ENCODE data around the gene SLC13A5. TPM values are rescaled to one million over a fixed set of nuclear protein-coding genes. Genes with fewer than 3 reads are reported as not detected.
"Not testable (repeated sequence)": the region's sequence is repeated elsewhere in the genome, so short reads cannot be mapped to it uniquely, and the experiment has no call there.

SLC13A5 gene
- total RNA-seq, 1 experiment from 2014 or later = 3.1 TPM

- peak; percentile 81 for TF ChIP-seq CTCF (IDR thresholded peaks at IDR 0.05; ENCODE audit: unreplicated experiment)
- H3K9me3 Mint-ChIP-seq (ENCODE audit: low read depth, unreplicated experiment) = no peaks in the 10 kb centered on the region
- no TSS peak for BruUV-seq (replicated peaks)
- peaks cover 17% of the 10 kb centered on the region for H3K27me3 Mint-ChIP-seq (ENCODE audit: unreplicated experiment)
- peaks cover 11% of the 10 kb centered on the region for H3K36me3 Mint-ChIP-seq (ENCODE audit: insufficient read depth, unreplicated experiment)
- DNase-seq = peak; percentile 72
- no peak overlapping the region for H3K27ac Mint-ChIP-seq (ENCODE audit: unreplicated experiment)
- intact Hi-C loops (cut with micrococcal nuclease; ENCODE audit: unreplicated experiment) = loop anchor here (5.0 kb wide), 3 partner anchors 176 to 341 kb away; no protein-coding TSS in a partner anchor
- no peak overlapping the region for H3K4me3 Mint-ChIP-seq (ENCODE audit: low read depth, unreplicated experiment)
- H3K4me1 Mint-ChIP-seq (ENCODE audit: low read depth, unreplicated experiment) = peaks cover 15% of the 10 kb centered on the region
- CTCF ChIA-PET = interaction anchor here (0.5 to 1.4 kb wide), 4 partner anchors 177 to 381 kb away, joined by 3 to 6 read pairs (median 3); no protein-coding TSS in a partner anchor
Measured at GRCh38 chr17:6666077-6666521, 47.1 kb downstream of the SLC13A5 start.

- intact Hi-C loops (cut with micrococcal nuclease; ENCODE audit: unreplicated experiment); CTCF ChIA-PET; BruUV-seq (replicated peaks); H3K9me3 Mint-ChIP-seq (ENCODE audit: low read depth, unreplicated experiment); H3K4me1 Mint-ChIP-seq (ENCODE audit: low read depth, unreplicated experiment); H3K36me3 Mint-ChIP-seq (ENCODE audit: insufficient read depth, unreplicated experiment); H3K4me3 Mint-ChIP-seq (ENCODE audit: low read depth, unreplicated experiment); H3K27ac Mint-ChIP-seq (ENCODE audit: unreplicated experiment); DNase-seq: not testable (repeated sequence)
- H3K27me3 Mint-ChIP-seq (ENCODE audit: unreplicated experiment) = peaks cover 37% of the 10 kb centered on the region
Measured at GRCh38 chr17:6663200-6663599, 50.0 kb downstream of the SLC13A5 start.

- H3K27me3 Mint-ChIP-seq (ENCODE audit: unreplicated experiment) = peaks cover 37% of the 10 kb centered on the region
- intact Hi-C loops (cut with micrococcal nuclease; ENCODE audit: unreplicated experiment) = no loop called here
Measured at GRCh38 chr17:6661464-6661848, 51.7 kb downstream of the SLC13A5 start.

GRCh38 chr17:6660805-6661463 is 52.2 kb downstream of the SLC13A5 start:
- BruUV-seq (replicated peaks) = no TSS peak
- Mint-ChIP-seq H3K4me1 (ENCODE audit: low read depth, unreplicated experiment) (no peaks in the 10 kb centered on the region), H3K27ac (ENCODE audit: unreplicated experiment) (no peak overlapping the region), H3K36me3 (ENCODE audit: insufficient read depth, unreplicated experiment) (no peaks in the 10 kb centered on the region), H3K27me3 (ENCODE audit: unreplicated experiment) (peaks cover 37% of the 10 kb centered on the region), H3K4me3 (ENCODE audit: low read depth, unreplicated experiment) (no peak overlapping the region), H3K9me3 (ENCODE audit: low read depth, unreplicated experiment) (no peaks in the 10 kb centered on the region)
- TF ChIP-seq CTCF (IDR thresholded peaks at IDR 0.05; ENCODE audit: unreplicated experiment) = no peak
- intact Hi-C loops (cut with micrococcal nuclease; ENCODE audit: unreplicated experiment) = no loop called here
- CTCF ChIA-PET = no interaction called here
- DNase-seq = no peak

More at GRCh38 chr17:6661464-6661848, 51.7 kb downstream of the SLC13A5 start:
- Mint-ChIP-seq H3K4me1 (ENCODE audit: low read depth, unreplicated experiment) (no peaks in the 10 kb centered on the region), H3K36me3 (ENCODE audit: insufficient read depth, unreplicated experiment) (no peaks in the 10 kb centered on the region), H3K27ac (ENCODE audit: unreplicated experiment) (no peak overlapping the region), H3K9me3 (ENCODE audit: low read depth, unreplicated experiment) (no peaks in the 10 kb centered on the region), H3K4me3 (ENCODE audit: low read depth, unreplicated experiment) (no peak overlapping the region)
- DNase-seq = no peak
- no TSS peak for BruUV-seq (replicated peaks)
- CTCF ChIA-PET = no interaction called here
- TF ChIP-seq CTCF (IDR thresholded peaks at IDR 0.05; ENCODE audit: unreplicated experiment) = no peak

GRCh38 chr17:6660101-6660500 is 53.1 kb downstream of the SLC13A5 start:
- peaks cover 37% of the 10 kb centered on the region for H3K27me3 Mint-ChIP-seq (ENCODE audit: unreplicated experiment)
- no peaks in the 10 kb centered on the region for H3K4me1 Mint-ChIP-seq (ENCODE audit: low read depth, unreplicated experiment)
- H3K36me3 Mint-ChIP-seq (ENCODE audit: insufficient read depth, unreplicated experiment) = no peaks in the 10 kb centered on the region
- no peaks in the 10 kb centered on the region for H3K9me3 Mint-ChIP-seq (ENCODE audit: low read depth, unreplicated experiment)
- intact Hi-C loops (cut with micrococcal nuclease; ENCODE audit: unreplicated experiment) = no loop called here
- no TSS peak for BruUV-seq (replicated peaks)
- H3K4me3 Mint-ChIP-seq (ENCODE audit: low read depth, unreplicated experiment) = no peak overlapping the region
- DNase-seq = no peak
- no peak for TF ChIP-seq CTCF (IDR thresholded peaks at IDR 0.05; ENCODE audit: unreplicated experiment)
- no peak overlapping the region for H3K27ac Mint-ChIP-seq (ENCODE audit: unreplicated experiment)
- CTCF ChIA-PET = interaction anchor here (0.7 kb wide), 1 partner anchor 91 kb away, joined by 3 read pairs; no protein-coding TSS in a partner anchor

DNA sequence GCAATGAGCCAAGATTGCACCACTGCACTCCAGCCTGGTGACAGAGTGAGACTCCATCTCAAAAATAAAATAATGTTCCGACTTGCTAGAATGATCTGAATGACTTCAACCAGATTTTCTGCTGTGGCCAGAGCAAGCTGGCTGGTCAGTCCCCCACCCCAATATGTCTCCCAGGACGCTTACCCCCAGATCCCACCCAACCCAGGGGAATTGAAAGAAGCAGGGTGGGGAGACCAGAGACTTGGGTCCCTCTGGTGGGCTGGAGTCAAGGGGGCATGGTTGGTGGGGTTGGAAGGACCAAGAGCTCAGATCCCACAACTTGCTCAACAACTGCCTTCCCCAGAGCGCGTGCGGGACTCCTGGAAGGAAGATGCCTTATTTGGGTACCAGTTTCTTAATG is 54.8 kb downstream of the SLC13A5 start:
- H3K4me1 Mint-ChIP-seq (ENCODE audit: low read depth, unreplicated experiment); DNase-seq; H3K36me3 Mint-ChIP-seq (ENCODE audit: insufficient read depth, unreplicated experiment); CTCF ChIA-PET; H3K27ac Mint-ChIP-seq (ENCODE audit: unreplicated experiment); H3K9me3 Mint-ChIP-seq (ENCODE audit: low read depth, unreplicated experiment); intact Hi-C loops (cut with micrococcal nuclease; ENCODE audit: unreplicated experiment); BruUV-seq (replicated peaks); H3K4me3 Mint-ChIP-seq (ENCODE audit: low read depth, unreplicated experiment): not testable (repeated sequence)
- peaks cover 37% of the 10 kb centered on the region for H3K27me3 Mint-ChIP-seq (ENCODE audit: unreplicated experiment)
